ENCODE measurements around the gene SEMA6B.

Gene SEMA6B

DNA sequence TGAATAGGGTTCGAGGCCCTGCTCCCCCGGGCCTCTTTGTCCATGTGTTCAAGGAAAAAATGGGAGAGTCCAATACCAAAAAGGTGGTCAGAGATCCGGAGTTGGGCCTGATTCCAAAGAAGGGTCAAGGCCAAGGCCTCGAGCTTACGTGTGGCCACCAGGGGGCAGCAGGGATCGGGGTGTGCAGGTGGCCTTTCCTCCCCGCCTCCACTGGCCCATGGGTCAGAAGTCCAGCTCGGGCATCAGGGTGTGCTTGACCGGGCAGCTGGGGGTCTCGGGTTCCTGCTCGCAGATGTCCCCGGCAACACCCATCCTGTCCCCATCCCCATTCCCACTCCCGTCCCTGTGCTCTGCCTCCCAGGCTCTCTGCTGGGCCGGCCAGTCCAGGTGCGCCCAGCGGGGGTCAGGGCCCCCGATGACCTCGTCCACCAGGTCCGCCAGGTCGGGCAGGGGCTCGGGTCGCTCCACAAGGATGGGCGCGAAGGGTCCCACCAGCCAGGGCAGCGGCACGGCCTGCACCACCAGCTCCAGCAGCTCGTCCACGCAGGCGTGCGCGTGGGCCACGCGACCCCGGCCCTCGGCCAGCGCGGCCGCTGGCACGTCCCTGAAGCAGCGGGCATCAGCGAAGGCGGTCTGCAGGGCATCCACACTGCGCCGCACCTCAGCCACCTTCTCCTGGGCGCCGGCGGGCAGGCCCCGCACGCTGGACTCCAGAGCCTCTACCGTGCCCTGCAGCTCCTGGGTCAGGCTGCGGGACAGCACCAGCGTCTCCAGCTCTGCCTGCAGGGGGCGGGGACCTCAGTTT lies 36.0 kb downstream of the SEMA6B start:
- DNase-seq: no peak

DNA sequence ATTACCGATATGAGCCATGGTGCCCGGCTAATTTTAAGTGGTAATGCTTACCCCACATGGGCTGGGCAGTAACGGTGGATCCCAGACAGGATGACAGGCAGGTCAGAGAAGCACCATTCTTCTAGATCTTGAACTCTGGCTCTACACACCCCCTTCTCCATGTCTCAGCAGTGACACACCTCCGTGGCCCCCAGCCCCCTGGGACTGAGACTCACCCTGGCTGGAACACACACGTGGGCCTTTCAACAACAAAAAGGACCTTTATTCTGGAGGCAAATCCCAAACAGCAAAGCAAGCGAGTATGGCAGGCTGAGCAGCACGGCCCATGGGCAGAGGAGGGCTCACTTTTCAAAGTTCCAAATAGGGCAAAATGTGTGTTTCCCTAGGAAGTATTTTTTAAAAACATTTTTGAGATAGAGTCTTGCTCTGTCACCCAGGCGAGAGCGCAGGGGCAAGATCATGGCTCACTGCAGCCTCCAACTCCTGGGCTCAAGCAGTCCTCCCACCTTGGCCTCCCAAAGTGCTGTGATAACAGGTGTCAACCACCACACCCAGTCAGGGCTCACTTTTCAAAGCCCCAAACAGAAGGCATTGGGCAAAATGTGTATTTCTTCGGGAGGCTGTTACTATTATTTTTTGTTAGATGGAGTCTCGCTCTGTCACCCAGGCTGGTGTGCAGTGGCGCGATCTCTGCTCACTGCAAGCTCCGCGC lies 37.0 kb downstream of the SEMA6B start:
- DNase-seq: no peak

DNA sequence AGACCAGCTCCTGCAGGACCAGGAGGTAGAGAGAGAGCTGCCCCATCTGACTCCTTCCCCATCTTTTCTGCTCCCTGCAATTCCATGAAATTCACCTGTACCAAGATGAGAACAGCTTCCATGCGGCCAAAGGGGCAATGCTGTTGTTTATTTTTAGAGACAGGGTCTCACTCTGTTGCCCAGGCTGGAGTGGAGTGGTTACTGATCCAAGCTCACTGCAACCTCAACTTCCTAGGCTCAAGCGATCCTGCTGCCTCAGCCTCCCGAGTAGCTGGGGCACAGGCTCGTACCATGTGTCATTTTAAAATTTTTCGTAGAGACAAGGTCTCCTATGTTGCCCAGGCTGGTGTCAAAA lies 37.6 kb downstream of the SEMA6B start:
- no peak for DNase-seq

DNA sequence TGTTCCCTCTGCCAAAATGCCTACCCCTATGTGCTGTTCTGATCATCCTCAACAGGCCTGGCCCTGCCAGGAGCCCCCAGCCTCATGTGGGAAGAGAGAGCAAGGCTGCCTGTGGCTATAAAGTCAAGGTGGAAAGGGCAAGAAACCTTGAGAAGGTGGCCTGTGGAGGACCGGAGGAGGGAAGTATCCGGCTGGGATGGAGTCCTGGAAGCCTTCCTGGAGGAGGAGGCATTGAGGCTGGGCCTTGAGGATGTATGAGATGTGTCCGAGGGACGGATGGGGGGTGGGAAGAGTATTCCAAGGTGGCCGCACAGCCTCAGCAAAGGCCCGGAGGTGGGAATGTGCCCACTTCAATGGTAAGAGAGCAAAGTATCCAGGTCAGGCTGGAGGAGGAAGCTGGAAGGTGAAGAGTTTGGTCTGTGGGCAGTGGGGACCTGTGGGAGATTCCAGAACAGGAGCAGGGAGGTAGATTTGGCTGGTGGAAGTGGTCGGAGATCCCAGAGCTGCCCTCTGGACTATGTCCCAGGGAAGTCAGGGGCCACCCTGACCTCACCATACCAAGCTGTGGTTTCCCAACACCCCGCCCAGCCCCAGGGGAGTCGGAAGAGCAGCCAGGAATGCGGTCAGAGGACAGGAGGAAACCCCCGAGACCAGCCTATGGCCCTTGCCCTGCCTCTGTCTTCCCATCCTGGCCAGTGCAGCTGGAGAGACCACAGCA lies 38.2 kb downstream of the SEMA6B start:
- DNase-seq: no peak

DNA sequence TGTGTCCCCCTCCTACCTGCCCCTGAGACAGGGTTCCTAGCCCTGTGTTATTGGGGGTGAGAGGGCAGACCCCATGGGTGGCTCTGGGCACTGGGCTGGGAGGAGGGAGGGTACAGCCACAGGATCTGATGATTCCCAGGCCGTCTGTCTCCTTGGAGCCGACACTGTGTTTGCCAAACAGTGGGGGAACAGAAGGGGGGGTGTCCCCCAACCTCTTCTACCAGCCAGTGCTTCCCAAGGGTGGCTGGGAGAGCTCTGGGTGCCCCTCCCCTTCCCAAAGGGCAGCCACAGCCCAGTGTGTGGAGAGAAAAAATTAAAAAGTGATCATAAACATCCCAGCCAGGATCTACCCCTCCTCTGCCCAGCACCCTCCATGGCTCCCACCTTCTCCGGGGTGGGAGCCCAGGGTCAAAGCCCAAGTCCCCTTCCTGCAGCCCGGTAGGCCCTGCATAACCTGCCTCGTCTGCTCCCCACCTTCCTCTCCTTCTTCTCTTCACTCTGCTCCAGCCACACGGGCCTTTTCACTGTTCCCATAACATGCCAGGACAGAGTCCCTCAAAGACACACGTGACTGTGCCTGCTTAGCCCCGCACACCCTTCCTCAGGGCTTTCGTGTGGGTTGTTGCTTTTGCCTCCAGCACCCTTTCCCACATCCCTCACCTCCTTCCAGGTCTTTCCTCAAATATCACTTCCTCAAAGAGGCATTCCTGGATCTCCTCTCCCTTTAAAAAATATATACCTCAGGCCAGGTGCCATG lies 39.8 kb downstream of the SEMA6B start:
- DNase-seq: no peak

DNA sequence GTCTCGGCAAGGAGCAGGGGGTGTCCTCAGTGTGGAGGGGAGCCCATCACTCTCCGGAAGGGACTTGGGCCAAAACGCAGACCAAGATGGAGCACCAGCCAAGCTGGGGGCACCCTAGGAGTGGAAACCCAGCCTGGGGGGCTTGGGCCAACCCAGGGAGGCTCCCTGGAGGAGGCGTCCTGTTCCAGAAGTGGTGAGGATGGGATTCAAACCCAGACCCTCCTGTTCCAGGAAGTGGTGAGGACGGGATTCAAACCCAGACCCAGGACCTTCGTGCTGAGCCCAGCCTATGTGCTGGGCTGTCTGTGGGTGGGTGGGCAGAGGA lies 40.4 kb downstream of the SEMA6B start:
- no peak for DNase-seq

DNA sequence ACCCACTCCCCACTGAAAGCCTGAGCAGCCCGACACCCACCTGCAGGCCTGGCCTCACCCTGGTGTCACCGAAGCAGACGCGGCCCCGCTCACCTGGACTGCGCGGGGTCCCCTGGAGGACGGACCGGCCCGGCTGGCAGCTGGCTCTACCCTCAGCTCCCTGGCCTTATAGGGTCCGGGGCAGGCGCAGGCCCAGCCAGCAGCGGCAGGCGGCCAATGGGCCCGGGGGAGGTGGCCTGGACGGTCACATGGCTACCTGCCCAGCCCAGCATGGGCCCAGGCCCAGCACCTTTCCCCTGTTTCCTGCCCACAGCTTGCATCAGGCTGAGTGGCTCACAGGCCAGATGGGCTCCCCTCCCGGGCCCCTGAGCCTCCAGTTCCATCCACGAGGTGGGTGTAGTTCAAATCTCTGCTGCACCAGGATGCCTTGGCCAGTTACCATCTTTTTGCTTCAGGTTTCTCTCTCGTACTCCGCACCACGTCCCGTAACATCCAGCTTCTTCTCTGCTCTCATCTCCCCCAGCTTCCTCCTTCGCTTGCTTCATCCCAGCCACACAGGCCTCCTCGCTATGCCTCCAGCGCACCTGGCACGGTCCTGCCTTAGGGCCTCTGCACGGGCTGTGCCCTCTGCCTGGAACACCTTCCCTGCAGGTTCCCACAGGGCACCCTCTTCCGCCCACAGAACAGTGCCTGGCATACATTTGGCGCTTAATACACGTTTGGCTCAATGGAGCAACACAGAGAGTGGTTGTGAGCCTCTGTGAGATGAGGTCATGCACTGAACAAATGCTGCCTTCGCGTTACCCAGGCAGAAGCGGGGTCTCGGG lies 40.9 kb downstream of the SEMA6B start, which contains the start of gene PLIN4:
PLIN4 (minus strand) TSS at position 142 of the 827 bp plus-strand sequence. CDS start 214 bp downstream, outside the sequence.
- DNase-seq: no peak

DNA sequence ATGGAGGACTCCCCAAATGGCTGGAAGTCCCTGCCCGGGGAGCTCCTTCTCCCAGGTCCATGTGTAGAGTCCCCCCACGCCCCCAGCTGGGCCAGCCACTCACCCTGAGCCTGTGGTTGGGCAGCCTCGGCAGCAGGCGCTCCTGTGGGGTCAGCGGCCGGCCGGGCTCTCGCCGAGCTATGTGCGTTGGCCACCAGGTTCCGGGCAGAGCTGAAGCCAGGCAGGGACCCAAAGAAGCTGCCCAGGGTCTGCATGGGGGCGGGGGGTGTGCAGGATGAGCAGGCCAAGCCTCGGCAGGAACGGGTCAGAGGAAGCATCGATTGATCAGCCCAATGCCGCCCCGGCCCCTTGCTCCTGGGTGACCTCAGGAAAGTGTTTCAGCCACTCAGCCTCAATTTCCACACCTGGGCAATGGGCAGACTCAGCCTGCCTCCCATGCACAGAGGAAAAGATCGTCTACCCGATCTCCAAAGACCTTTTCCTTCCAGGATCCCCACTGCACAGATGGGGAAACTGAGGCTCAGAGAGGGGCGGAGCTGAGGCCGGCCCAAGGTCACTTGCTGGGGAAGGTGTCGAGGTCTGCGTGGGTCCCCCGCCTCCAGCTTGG lies 41.9 kb downstream of the SEMA6B start:
- no peak for DNase-seq

DNA sequence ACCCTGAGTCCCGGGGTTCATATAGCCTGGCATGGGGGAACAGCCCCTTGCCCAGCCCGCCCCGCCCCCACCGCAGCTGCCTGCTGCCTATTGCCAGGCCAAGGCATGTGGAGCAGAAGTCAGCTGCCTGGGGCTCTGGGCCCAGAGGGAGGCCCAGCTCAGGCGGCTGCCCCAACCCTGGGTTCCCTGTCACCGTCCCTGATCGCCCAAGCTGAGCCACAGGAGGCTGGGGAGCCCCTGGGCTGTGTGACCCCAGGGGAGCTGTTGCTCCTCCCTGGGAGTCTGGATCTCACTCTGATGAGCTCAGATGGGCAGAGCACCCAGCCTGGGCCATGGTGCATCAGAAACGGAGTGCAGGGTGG lies 42.6 kb downstream of the SEMA6B start:
- no peak for DNase-seq

DNA sequence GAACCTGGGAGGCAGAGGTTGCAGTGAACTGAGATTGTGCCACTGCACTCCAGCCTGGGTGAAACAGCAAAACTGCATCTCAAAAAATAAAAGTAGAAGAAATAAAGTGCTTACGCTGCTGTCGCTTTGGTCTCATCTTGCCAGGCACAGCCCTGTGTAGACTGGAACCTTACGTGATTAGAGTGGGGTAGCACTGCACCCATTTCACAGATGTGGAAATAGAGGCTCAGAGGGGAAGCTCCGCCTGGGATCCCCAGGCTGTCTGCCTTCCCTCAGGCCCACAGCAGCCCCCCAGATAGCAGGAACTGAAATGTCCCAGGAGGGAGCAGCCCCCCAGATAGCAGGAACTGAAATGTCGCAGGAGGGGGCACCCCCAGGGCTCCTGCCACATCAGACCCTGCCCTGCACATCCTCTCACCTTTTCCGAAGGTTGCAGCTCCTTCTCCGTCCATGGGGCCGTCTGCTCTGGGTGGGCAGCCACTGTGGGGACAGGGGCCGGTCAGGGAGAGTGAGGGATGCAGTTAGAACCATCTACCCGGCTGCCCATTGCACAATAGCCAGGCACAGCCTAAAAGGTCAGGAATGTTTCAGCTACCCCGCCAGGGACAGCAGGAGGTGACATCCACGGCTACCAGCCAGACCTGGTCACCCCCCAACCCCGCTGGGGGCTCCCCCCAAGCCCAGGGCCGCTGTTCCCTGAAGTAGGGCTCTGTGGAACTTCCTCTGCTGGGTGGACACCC lies 43.1 kb downstream of the SEMA6B start:
- DNase-seq: no peak

DNA sequence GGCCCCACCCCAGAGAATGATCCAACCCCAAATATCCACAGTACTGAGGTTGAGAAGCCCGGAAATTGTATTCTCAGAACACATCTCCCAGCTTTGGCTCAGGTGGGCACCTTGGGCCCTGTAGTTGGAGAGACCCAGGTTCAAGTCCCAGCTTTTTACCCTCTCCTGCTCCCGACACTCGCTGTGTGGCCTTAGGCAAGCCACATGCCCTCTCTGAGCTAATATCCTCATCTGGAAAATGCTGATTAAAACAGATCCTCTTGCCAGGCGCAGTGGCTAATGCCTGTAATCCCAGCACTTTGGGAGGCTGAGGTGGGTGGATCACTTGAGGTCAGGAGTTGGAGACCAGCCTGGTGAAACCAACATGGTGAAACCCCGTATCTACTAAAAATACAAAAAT lies 43.8 kb downstream of the SEMA6B start:
- no peak for DNase-seq

DNA sequence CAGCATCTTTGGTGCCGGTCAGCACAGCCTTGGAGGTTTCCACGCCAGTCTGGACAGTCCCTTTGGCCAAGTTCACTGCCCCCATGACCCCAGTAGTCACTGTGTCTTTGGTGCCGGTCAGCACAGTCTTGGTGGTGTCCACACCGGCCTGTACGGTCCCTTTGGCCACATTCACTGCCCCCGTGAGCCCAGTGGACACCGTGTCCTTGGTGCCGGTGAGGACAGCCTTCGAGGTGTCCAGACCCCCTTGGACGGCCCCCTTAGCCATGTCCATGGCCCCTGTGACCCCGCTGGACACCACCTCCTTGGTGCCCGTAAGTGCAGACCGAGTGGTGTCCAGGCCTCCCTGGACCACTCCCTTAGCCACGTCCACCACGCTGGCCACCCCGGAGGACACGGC lies 46.2 kb downstream of the SEMA6B start:
- DNase-seq: no peak

DNA sequence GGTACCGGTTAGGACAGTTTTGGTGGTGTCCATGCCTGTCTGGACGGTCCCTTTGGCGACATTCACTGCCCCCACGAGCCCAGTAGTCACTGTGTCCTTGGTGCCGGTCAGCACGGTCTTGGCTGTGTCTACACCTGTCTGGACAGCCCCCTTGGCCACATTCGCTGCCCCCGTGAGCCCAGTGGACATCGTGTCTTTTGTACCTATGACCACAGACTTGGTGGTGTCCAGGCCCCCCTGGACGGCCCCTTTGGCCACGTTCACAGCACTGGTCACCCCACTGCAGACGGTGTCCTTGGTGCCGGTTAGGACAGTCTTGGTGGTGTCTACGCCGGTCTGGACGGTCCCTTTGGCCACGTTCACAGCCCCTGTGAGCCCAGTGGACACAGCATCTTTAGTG lies 47.4 kb downstream of the SEMA6B start:
- no peak for DNase-seq

DNA sequence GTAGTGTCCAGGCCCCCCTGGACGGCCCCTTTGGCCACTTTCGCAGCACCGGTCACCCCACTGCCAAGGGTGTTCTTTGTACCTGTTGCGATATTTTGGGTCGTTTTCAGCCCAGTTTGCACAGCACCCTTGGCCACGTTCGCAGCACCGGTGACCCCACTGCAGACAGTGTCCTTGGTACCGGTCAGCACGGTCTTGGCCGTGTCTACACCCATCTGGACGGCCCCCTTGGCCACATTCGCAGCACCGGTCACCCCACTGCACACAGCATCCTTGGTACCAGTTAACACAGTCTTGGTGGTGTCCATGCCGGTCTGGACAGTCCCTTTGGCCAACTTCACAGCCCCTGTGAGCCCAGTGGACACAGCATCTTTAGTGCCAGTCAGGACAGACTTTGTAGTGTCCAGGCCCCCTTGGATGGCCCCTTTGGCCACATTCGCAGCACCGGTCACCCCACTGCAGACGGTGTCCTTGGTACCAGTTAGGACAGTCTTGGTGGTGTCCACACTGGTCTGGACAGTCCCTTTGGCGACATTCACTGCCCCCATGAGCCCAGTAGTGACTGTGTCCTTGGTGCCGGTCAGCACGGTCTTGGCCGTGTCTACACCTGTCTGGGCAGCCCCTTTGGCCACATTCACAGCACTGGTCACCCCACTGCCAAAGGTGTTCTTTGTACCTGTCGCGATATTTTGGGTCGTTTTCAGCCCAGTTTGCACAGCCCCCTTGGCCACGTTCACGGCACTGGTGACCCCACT lies 48.0 kb downstream of the SEMA6B start:
- no peak for DNase-seq

DNA sequence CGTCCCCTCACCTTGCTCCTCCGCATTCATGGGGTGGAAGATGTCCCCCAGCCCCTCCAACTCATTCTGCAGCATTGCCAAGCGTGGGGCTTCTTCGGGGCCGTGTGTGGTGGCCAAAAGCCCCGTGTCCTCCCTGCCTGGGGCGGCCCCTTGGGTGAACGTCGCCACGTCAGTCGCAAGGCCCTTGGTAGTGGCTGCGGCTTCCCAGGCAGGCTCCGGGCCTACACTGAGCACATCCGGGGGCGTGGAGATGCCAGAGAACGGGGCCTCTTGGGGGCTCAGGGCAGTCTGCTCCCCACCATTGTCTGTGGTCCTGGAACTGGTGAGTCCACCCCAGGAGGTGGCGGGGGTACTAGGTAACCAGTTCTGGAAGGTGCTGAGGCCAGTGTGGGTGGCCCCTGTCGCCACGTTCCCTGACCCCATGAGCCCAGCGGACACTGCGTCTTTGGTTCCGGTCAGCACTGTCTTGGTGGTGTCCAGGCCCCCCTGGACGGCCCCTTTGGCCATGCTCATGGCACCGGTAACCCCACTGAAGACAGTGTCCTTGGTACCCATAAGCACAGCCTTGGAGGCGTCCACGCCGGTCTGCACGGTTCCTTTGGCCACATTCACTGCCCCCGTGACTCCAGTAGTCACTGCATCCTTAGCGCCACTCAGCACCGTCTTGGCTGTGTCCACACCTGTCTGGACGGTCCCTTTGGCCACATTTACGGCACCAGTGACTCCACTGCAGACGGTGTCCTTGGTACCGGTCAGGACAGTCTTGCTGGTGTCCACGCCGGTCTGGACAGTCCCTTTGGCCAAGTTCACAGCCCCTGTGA lies 48.8 kb downstream of the SEMA6B start:
- DNase-seq: no peak

DNA sequence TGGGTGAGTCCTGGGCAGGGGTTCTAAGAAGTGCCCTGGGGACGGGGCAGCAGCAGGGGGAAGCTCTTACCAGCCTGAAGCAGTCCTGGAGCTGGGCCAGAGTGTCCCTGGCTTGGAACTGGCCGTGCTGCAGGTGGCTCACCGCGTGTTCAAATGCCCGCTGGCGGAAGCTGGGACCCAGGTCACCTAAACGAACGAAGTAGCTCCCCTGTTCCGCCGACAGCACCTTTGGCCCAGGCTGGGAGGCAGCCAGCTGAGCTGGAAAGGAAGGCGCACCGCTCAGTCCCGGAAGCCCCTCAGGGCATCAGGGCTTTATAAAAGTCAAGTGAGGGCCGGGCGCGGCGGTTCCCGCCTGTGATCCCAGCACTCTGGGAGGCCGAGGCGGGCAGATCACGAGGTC lies 50.8 kb downstream of the SEMA6B start:
- DNase-seq: no peak

DNA sequence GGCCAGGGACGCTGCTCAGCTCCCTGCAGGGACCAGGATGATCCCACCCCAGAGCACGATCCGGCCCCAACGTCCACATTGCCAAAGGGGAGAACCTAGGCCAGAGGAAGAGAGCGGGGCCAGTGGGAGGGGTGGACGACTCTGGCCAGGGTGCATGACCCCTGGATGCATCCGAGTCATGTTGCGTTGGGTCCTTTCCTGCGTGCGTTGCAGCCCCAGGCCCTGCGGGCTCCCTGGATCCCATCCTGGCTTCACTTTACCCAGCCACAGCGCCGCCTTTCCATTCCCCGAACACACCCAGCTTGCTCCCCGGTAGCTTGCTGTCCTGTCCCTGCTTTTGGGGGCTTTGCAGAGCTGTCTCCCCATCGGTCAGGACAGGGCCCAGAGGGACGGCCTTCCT lies 51.7 kb downstream of the SEMA6B start:
- DNase-seq: no peak

DNA sequence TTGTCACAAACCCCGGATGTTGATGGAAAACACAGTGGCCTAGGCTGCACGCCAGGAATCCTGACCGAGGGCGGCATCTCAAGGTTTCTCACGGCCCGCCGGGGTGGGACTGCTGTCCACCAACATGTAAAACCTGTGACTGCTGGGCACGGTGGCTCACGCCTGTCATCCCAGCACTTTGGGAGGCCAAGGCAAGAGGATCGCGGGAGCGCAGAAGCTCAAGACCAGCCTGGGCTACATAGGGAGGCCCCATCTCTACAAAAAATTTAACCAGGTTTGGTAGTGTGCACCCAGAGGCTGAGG lies 52.4 kb downstream of the SEMA6B start:
- DNase-seq: no peak

DNA sequence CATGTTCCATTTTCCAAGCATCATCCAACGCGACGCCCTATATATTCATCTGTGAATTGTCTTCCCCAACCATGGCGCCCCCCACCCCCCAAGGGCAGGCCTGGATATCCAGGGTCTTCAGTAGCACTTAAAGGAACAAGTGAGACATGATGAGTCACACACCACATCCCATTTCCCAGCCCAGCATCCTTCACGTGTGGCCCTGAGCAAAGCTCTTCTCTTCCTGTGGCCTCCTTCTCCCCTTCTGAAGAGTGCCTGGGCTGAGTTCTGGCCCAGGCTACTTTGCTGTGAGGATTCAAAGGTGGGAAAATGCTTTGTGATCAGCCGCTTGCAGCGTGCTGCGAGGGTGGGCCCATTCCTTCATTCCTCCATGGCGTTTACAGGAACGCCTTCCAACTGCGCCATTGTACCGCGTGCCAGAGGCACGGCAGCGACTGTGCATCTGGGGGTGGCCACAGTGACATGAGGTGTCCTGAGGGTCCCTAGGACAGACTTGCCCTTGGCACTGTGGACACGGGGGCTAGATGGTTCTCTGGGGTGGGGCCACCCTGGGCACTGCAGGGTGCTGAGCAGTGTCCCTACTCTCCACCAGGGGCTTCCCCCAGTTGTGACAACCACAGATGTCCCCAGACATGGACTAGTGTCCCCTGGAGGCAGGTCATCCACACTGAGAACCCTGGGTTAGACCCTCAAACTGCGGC lies 52.9 kb downstream of the SEMA6B start:
- DNase-seq: no peak
